Suppressor macrophage (primary cell): Measurements from ENCODE around the gene P2RY6.

Source experiments
- DNase-seq, 4 experiments: peaks; one replicate each; pipeline ENCODE4 v3.0.0-alpha.2; 2020 to 2022

The P2RY6 gene

GRCh38 chr11:73337846-73338245 lies 65.7 kb downstream of the P2RY6 start:
- DNase-seq, result no peak

GRCh38 chr11:73338279-73338678 lies 66.1 kb downstream of the P2RY6 start:
- DNase-seq, result no peak

- DNase-seq, result no peak
Observed at GRCh38 chr11:73340164-73340563, 68.0 kb downstream of the P2RY6 start.

GRCh38 chr11:73342633-73343032 lies 70.5 kb downstream of the P2RY6 start:
- no peak for DNase-seq

GRCh38 chr11:73343076-73343873 lies 71.1 kb downstream of the P2RY6 start:
- DNase-seq, result no peak

- no peak for DNase-seq
Observed at GRCh38 chr11:73344191-73344607, 72.1 kb downstream of the P2RY6 start.

GRCh38 chr11:73345481-73346160 lies 73.5 kb downstream of the P2RY6 start:
- DNase-seq, result no peak

GRCh38 chr11:73346186-73346935 lies 74.2 kb downstream of the P2RY6 start:
- no peak for DNase-seq

- no peak for DNase-seq
Observed at GRCh38 chr11:73347067-73347466, 74.9 kb downstream of the P2RY6 start.
